ENCODE results near the gene PEX12. TPM values are rescaled to one million over a fixed set of nuclear protein-coding genes. Genes with fewer than 3 reads are reported as not detected.
A peak's percentile ranks its signal among the peaks of the same experiment; 100 is the strongest.

Gene PEX12
- total RNA-seq (2021; fragmentation: NEBNext Ultra II Directional; extraction: Animal tissue kit (Norgen Biotek cat#: 25700)): 1 to 10 TPM; 6.2 to 9.0 (median 7.2) TPM
- long read RNA-seq, transcript PEX12-201 (3 exons, 2,675 nt): major isoform, 8 of 8 reads
- long read RNA-seq, partial matches to known transcripts: 0 of 8 reads
- long read RNA-seq, other reads (novel, unspliced or antisense): 0 of 8 reads

DNA sequence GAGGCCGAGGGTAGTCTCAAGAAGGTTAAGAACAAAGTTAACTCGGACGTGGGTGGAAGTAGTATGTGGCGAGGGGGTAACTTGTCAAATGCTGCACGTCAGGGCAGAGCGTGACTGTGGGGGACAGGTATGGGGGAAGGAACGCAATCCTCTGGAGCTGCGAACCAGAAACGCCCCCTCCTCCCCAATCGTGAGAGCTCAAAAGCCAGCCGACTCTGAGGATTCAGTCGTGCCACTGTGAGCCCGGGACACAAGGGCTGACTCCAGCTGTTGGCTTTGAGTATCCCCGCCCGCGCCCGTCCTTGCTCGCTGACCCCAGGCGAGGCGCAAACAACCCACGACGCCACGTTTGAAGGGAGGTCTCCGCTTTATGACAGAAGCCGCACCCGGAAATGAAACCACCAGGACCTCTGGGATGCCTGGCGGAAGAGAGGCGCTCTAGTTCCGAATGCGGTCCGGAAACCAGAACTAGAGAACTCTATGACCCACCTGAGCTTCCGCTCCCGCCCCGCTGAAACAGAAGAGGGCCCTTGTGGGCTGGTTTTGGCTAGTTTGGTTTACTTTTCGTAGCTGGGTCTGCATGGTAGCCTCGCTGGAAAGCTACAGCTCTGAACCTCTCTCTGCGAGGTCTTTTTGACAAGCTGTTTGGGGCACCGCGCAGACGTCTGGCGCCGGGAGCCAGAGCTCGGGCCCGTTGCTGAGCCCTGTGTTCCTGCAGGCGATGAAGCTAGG, at the start of gene PEX12:
Gene PEX12 (minus strand): TSS at position 375 of the 732 bp plus-strand sequence. CDS start 550 bp downstream, outside the sequence.
- TF ChIP-seq, protein P1, sequence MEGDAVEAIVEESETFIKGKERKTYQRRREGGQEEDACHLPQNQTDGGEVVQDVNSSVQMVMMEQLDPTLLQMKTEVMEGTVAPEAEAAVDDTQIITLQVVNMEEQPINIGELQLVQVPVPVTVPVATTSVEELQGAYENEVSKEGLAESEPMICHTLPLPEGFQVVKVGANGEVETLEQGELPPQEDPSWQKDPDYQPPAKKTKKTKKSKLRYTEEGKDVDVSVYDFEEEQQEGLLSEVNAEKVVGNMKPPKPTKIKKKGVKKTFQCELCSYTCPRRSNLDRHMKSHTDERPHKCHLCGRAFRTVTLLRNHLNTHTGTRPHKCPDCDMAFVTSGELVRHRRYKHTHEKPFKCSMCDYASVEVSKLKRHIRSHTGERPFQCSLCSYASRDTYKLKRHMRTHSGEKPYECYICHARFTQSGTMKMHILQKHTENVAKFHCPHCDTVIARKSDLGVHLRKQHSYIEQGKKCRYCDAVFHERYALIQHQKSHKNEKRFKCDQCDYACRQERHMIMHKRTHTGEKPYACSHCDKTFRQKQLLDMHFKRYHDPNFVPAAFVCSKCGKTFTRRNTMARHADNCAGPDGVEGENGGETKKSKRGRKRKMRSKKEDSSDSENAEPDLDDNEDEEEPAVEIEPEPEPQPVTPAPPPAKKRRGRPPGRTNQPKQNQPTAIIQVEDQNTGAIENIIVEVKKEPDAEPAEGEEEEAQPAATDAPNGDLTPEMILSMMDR (IDR thresholded peaks at IDR 0.05): no peak
- H3K27ac Mint-ChIP-seq: peak within 1 kb of the TSS; percentile 89
- H3K4me1 Mint-ChIP-seq (ENCODE audit: low read depth): peaks cover 24% of the 10 kb centered on the region
- peak within 1 kb of the TSS; percentile 96 for H3K4me3 Mint-ChIP-seq
- H3K36me3 Mint-ChIP-seq (ENCODE audit: low read depth): peaks cover 6% of the 10 kb centered on the region
- DNase-seq: peak; percentile 82
- no peaks in the 10 kb centered on the region for H3K9me3 Mint-ChIP-seq
- no peaks in the 10 kb centered on the region; the same call in 1 of the 2 replicates for H3K27me3 Mint-ChIP-seq (ENCODE audit: insufficient read depth)

DNA sequence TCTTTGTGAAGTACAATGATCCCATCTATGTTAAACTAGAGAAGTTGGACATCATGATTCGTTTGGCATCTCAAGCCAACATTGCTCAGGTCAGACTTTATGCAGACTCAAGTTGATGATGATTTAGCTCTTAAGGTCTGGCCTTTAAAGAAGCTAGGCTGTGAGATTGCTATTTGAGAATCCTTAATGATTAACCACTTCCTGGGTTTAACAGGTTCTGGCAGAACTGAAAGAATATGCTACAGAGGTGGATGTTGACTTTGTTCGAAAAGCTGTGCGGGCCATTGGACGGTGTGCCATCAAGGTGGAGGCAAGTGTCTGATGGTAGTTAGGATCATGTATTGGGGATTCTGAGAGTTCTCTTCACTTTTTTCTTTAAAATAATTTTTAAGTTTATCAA, 49.0 kb upstream of the PEX12 start:
- Mint-ChIP-seq H3K4me1 (ENCODE audit: low read depth) (peaks cover 16% of the 10 kb centered on the region), H3K36me3 (ENCODE audit: low read depth) (peaks cover 20% of the 10 kb centered on the region)

DNA sequence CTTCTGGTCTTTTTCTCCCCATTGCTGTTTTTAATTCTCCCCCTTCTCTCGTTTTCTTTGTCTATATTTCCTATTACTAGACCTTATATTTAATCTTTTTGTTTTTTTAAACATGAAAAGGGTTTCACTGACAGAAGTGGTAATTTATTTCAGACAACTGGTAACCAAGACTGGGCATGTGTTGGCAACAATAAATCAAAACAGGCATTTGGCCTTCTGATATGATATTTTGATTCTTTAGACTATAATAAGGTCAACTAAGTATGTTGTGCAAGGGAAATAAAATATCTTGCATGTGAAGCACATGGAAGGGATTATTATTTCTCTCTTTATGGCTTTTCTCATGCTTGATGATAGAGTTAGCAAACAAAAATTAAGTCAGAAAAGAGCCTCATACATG, 43.4 kb upstream of the PEX12 start:
- H3K27ac Mint-ChIP-seq: no peak overlapping the region
- H3K9me3 Mint-ChIP-seq: no peaks in the 10 kb centered on the region
- no peak overlapping the region for H3K4me3 Mint-ChIP-seq
- peaks cover 2% of the 10 kb centered on the region; the same call in 1 of the 2 replicates for H3K27me3 Mint-ChIP-seq (ENCODE audit: insufficient read depth)
- H3K4me1 Mint-ChIP-seq (ENCODE audit: low read depth): no peaks in the 10 kb centered on the region
- DNase-seq: no peak
- peaks cover 7% of the 10 kb centered on the region for H3K36me3 Mint-ChIP-seq (ENCODE audit: low read depth)
- TF ChIP-seq, protein P1 (IDR thresholded peaks at IDR 0.05): no peak

More for the DNA sequence above, 49.0 kb upstream of the PEX12 start:
- no peaks in the 10 kb centered on the region for H3K9me3 Mint-ChIP-seq
- no peak overlapping the region for H3K27ac Mint-ChIP-seq
- DNase-seq: no peak
- TF ChIP-seq, protein P1 (IDR thresholded peaks at IDR 0.05): no peak
- no peaks in the 10 kb centered on the region for H3K27me3 Mint-ChIP-seq (ENCODE audit: insufficient read depth)
- H3K4me3 Mint-ChIP-seq: no peak overlapping the region

DNA sequence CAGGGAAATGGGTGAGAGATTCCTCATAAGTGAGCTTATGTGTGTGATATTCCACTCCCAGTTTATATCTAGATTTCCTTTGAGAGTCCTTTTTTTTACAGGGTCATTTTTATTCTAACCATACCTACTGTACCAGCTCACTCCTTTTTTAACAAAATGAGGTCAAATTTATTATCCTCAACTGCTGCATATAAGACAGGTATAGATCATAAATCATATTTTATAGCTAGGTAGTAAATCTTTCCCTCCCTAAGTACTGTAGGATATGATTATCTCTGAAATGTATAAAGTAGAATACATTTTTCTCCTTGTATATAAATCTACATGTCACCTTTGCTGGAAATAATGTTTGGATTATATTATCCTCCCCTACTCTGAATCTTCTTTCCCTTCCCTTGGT, 40.3 kb upstream of the PEX12 start:
- Mint-ChIP-seq H3K27me3 (ENCODE audit: insufficient read depth) (peaks cover 2% of the 10 kb centered on the region; the same call in 1 of the 2 replicates), H3K27ac (no peak overlapping the region), H3K4me3 (no peak overlapping the region), H3K9me3 (no peaks in the 10 kb centered on the region), H3K4me1 (ENCODE audit: low read depth) (no peaks in the 10 kb centered on the region), H3K36me3 (ENCODE audit: low read depth) (no peaks in the 10 kb centered on the region)
- TF ChIP-seq, protein P1 (IDR thresholded peaks at IDR 0.05): no peak
- no peak for DNase-seq

DNA sequence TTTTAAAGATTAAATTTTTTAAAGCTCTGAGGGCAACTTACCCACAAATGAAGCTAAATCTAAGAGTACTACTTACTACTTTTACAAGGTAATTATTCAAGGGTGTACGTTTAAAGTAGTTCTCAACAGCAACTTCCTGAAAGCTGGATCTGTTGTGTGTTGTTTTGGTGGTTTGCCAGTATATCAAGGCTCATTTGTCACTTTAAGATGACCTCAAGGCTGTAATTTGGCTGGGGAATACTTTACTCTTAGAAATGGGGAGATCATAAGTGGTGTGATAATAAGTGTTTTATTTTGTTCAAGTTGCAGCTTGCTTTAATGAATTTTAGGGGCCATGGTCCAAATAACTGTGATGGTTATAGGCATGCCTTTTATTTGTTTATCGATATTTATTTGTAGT, 39.1 kb upstream of the PEX12 start:
- Mint-ChIP-seq H3K27ac (no peak overlapping the region), H3K36me3 (ENCODE audit: low read depth) (no peaks in the 10 kb centered on the region), H3K27me3 (ENCODE audit: insufficient read depth) (peaks cover 2% of the 10 kb centered on the region; the same call in 1 of the 2 replicates), H3K4me1 (ENCODE audit: low read depth) (no peaks in the 10 kb centered on the region), H3K9me3 (no peaks in the 10 kb centered on the region), H3K4me3 (no peak overlapping the region)
- TF ChIP-seq, protein P1 (IDR thresholded peaks at IDR 0.05): no peak
- DNase-seq: no peak
